Epithelial cell of esophagus (primary cell): ENCODE data around the gene DOCK9.

Experiments used
- DNase-seq: peaks from one replicate; pipeline ENCODE4 v3.0.0; 2010; ENCODE audit warnings: low read depth
- H3K4me3 ChIP-seq: 2 replicates; pipeline ENCODE4 v1.5.1; 2011; ENCODE audit warnings: mild to moderate bottlenecking, low read length, control low read depth
- CTCF ChIP-seq: IDR thresholded peaks from 2 replicates; pipeline ENCODE4 v1.5.1; 2011; ENCODE audit warnings: low read depth, mild to moderate bottlenecking, low read length, control low read depth, inconsistent platforms; ENCODE audit not compliant: insufficient read depth; ENCODE audit errors: missing control alignments

DOCK9 gene

GRCh38 chr13:98915563-98915962 is 62.3 kb downstream of the DOCK9 start:
- DNase-seq: peak; percentile 36
- TF ChIP-seq CTCF: no peak

GRCh38 chr13:98913741-98914140 is 64.1 kb downstream of the DOCK9 start:
- no peak overlapping the region for H3K4me3 ChIP-seq
- no peak for TF ChIP-seq CTCF
- DNase-seq: no peak

More at GRCh38 chr13:98915563-98915962, 62.3 kb downstream of the DOCK9 start:
- H3K4me3 ChIP-seq: no peak overlapping the region

- no peak overlapping the region for H3K4me3 ChIP-seq
- no peak for DNase-seq
- no peak for TF ChIP-seq CTCF
These were observed 65.0 kb downstream of the DOCK9 start for GRCh38 chr13:98912846-98913245.

GRCh38 chr13:98910501-98910951 is 67.3 kb downstream of the DOCK9 start:
- H3K4me3 ChIP-seq: no peak overlapping the region
- DNase-seq: peak; percentile 85
- TF ChIP-seq CTCF: no peak

- peak; percentile 92 for DNase-seq
These were observed 68.8 kb downstream of the DOCK9 start for GRCh38 chr13:98909016-98909415.

GRCh38 chr13:98906746-98907502 is 70.9 kb downstream of the DOCK9 start:
- no peak overlapping the region for H3K4me3 ChIP-seq
- no peak for DNase-seq
- no peak for TF ChIP-seq CTCF

More at GRCh38 chr13:98909016-98909415, 68.8 kb downstream of the DOCK9 start:
- no peak for TF ChIP-seq CTCF
- no peak overlapping the region for H3K4me3 ChIP-seq

GRCh38 chr13:98905199-98905598 is 72.7 kb downstream of the DOCK9 start:
- TF ChIP-seq CTCF: no peak
- no peak overlapping the region for H3K4me3 ChIP-seq
- no peak for DNase-seq
